Thyroid gland (tissue), 4 donors: Measurements from ENCODE around the gene SPATA20. TPM values are rescaled to one million over a fixed set of nuclear protein-coding genes. Genes with fewer than 3 reads are reported as not detected.

Experiments
- DNase-seq, 2 donors: peaks; one replicate each; pipeline ENCODE4 v3.0.0-alpha.2; 2019
- H3K27ac ChIP-seq, 3 donors: fragments of 200-600 bp; sonication (generic); 1 replicate in 2 of 3; 2 replicates in 1 of 3; pipeline ENCODE4 v1.5.1; 2016 to 2019; ENCODE audit warnings: mild to moderate bottlenecking in 1 of 3, moderate library complexity in 1 of 3
- H3K27me3 ChIP-seq: fragments of 200-600 bp; sonication (generic); one replicate; pipeline ENCODE4 v1.5.1; 2019
- H3K36me3 ChIP-seq, 2 donors: fragments of 200-600 bp; sonication (generic); one replicate each; pipeline ENCODE4 v1.5.1; 2016 to 2019
- H3K4me1 ChIP-seq, 2 donors: fragments of 200-600 bp; sonication (generic); one replicate each; pipeline ENCODE4 v1.5.1; 2017 to 2019
- H3K4me3 ChIP-seq, 3 donors: fragments of 200-600 bp; sonication (generic); replicated peaks in 1 of 3; 1 replicate in 2 of 3; 2 replicates in 1 of 3; pipeline ENCODE4 v1.5.1; 2016; ENCODE audit warnings: mild to moderate bottlenecking in 1 of 3
- H3K9me3 ChIP-seq: fragments of 200-600 bp; sonication (generic); one replicate; pipeline ENCODE4 v1.5.1; 2017
- POLR2A ChIP-seq, 2 donors: fragments of 450-650 bp; IDR thresholded peaks; one replicate each; pipeline ENCODE4 v1.6.1; 2017; ENCODE audit warnings: antibody characterized with exemption in 2 of 2, mild to moderate bottlenecking in 2 of 2, moderate library complexity in 1 of 2
- WGBS, 2 donors: methylation state at CpG; one replicate each; pipeline ENCODE4 v1.1.5; 2017; 5-methylcytosine and 5-hydroxymethylcytosine counted together
- intact Hi-C: fragments of 100-400 bp; cut with DNase I; formaldehyde crosslinking; loops from one replicate; pipeline ENCODE4 v1.15.1; 2023
- total RNA-seq, 4 donors: library from RNA; depleted of rRNA; stranded (reverse); fragments of >200 nt; gene quantifications; one replicate each; pipeline ENCODE4 v1.2.3, GENCODE V29; 2016
- TF ChIP-seq, protein P1 (sequence below), 6 experiments: fragments of 200-600 bp in 3 of 6; fragments of 450-650 bp in 3 of 6; sonication (generic) in 3 of 6; IDR thresholded peaks; one replicate each; pipeline ENCODE4 v1.5.1; 2016 to 2019; ENCODE audit warnings: antibody characterized with exemption in 6 of 6, mild to moderate bottlenecking in 2 of 6, inconsistent platforms in 1 of 6, moderate library complexity in 1 of 6

Gene SPATA20
- total RNA-seq, result 100 to 1,000 TPM in 3 of 4 donors, 10 to 100 TPM in 1; 94.9 to 177 (median 125) TPM

DNA sequence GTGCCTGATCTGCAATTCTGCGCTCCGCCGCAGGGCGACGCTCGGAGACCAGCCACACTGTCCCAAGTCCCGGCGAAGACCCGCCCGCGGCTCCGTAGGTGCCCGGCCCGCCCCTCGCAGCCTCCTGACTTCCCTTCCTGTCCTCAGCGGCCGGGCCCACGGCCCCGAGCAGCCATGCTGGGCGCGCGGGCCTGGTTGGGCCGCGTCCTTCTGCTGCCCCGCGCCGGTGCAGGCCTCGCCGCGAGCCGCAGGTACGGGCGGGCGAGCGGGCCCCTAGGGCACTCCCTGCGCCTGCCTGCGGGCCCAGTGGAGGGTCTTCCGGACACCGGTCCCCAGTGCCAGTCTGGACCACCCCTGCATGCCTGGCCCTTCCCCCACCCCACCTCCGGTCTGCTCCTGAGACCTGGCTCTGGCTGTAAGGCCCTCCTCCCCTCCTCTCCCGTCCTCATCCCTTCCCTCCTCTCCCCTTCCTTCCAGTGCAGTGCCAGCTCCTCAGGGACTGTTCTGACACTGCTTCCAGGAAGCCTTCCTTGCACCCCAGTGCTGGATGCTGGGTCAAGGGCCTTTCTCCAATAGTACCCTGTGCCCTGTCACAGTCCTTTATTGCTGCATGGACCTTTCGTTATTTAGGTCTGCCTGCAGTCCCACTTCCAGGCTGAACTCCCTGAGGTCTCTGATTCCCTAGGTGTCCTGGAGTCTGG, at the start of gene SPATA20:
SPATA20 (plus strand) TSS at position 140 of the 701 bp plus-strand sequence; CDS start at position 175, 35 bp downstream.
- TF ChIP-seq, protein P1, sequence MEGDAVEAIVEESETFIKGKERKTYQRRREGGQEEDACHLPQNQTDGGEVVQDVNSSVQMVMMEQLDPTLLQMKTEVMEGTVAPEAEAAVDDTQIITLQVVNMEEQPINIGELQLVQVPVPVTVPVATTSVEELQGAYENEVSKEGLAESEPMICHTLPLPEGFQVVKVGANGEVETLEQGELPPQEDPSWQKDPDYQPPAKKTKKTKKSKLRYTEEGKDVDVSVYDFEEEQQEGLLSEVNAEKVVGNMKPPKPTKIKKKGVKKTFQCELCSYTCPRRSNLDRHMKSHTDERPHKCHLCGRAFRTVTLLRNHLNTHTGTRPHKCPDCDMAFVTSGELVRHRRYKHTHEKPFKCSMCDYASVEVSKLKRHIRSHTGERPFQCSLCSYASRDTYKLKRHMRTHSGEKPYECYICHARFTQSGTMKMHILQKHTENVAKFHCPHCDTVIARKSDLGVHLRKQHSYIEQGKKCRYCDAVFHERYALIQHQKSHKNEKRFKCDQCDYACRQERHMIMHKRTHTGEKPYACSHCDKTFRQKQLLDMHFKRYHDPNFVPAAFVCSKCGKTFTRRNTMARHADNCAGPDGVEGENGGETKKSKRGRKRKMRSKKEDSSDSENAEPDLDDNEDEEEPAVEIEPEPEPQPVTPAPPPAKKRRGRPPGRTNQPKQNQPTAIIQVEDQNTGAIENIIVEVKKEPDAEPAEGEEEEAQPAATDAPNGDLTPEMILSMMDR (IDR thresholded peaks at IDR 0.05), result peak; percentile 98 to 100 (median 99)
- TF ChIP-seq POLR2A (IDR thresholded peaks at IDR 0.05), result peak; percentile 66 to 91
- peak within 1 kb of the TSS in 2 of 3 donors; percentile 38 to 56 for H3K4me3 ChIP-seq
- WGBS, 2 donors, result 6% methylated on average over 13 to 15 of the region's 42 CpGs
- peak within 1 kb of the TSS; percentile 76 to 90 (median 82) for H3K27ac ChIP-seq
- H3K36me3 ChIP-seq, result no peaks in the 10 kb centered on the region
- DNase-seq, result peak; percentile 96 to 97
- intact Hi-C loops, result loop anchor here (5.0 kb wide), 2 partner anchors 160 to 295 kb away; partner anchors contain the start of gene ANKRD40
- peaks cover 16 to 26% of the 10 kb centered on the region in 2 donors for H3K4me1 ChIP-seq
- H3K27me3 ChIP-seq, result no peaks in the 10 kb centered on the region
- no peaks in the 10 kb centered on the region for H3K9me3 ChIP-seq

DNA sequence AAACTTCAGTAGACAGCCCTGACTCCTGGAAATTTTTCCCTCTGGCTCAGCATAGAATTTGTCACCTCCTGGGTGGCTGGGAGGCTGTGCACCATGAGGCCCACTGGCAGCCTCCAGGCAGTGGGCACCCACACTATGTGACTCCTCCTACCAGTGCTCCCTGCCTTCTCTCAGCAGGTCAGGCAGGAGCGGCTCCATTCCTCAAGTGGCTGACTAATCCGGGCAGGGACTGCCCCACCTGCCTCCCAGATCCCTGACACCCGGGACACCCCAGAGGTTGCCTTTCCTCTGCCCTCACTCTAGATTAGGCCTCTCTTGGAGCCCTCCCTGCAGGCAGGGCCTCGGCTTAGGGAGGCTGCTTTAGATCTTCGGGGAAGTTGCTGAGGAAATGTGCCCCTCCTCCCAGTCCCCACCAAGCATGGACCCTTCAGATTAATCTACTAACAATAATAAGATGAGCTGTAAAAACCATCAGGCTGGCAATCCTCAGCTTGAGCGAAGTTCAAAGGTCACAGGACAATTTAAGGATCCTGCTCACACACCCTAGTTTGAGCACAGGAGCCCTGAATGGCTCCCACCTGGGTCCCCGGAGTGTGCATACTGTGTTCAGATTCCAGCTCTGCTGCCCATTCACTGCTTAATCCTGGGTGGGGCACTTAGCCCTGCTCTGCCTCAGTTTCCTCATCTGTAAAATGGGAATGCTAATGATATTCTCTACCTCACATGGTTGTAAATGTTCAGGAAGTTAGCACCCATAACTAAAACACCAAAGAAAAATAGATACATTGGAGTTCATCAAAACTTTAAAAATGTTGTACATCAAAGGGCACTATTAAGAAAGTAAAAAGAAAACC, 48.7 kb upstream of the SPATA20 start:
- no peak for DNase-seq
- intact Hi-C loops, result no loop called here
- no peaks in the 10 kb centered on the region for H3K36me3 ChIP-seq
- H3K4me3 ChIP-seq, result no peak overlapping the region
- no peaks in the 10 kb centered on the region for H3K4me1 ChIP-seq
- WGBS, 2 donors, result 68 to 73% methylated on average over 6 to 7 of the region's 7 CpGs
- H3K27me3 ChIP-seq, result no peaks in the 10 kb centered on the region
- no peaks in the 10 kb centered on the region for H3K9me3 ChIP-seq
- H3K27ac ChIP-seq, result no peak overlapping the region
- no peak for TF ChIP-seq POLR2A (IDR thresholded peaks at IDR 0.05)
- TF ChIP-seq, protein P1 (IDR thresholded peaks at IDR 0.05), result no peak

DNA sequence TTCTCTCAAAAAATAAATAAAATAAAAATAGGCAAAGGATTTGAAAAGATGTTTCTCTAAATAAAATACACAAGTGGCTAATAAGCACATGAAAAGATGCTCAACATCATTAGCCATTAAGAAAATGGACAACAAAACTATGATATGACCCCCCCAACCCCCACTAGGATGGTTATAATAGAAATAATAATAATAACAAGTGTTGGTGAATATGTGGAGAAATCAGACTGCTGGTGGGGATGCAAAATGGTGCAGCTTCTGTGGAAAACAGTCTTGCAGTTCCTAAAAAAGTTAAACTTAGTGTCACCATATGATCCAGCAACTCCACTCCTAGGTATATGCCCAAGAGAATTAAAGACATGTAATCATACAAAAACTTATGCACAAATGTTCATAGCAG, 47.7 kb upstream of the SPATA20 start:
- H3K36me3 ChIP-seq, result no peaks in the 10 kb centered on the region
- no peak overlapping the region for H3K4me3 ChIP-seq
- H3K27ac ChIP-seq, result no peak overlapping the region
- no peaks in the 10 kb centered on the region for H3K9me3 ChIP-seq
- no peak for DNase-seq
- no peaks in the 10 kb centered on the region for H3K4me1 ChIP-seq
- no peaks in the 10 kb centered on the region for H3K27me3 ChIP-seq
- TF ChIP-seq, protein P1 (IDR thresholded peaks at IDR 0.05), result no peak
- TF ChIP-seq POLR2A (IDR thresholded peaks at IDR 0.05), result no peak
- intact Hi-C loops, result no loop called here

DNA sequence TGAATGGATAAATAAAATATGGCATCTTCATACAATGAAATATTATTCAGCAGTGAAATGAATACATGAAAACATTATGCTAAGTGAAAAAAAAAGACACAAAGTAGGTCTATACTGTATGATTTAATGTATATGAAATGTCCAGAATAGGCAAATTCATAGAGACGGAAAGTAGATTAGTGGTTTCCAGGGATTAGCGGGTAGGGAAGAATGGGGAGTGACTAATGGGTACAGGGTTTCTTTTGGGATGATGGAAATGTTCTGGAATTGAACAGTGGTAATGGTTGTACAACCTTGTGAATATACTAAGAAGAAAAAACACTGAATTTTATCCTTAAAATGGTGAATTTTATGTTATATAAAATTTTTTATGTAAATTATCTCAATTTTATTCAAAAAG, 47.3 kb upstream of the SPATA20 start:
- Histone ChIP-seq H3K36me3 (no peaks in the 10 kb centered on the region), H3K9me3 (no peaks in the 10 kb centered on the region), H3K27ac (no peak overlapping the region), H3K4me1 (no peaks in the 10 kb centered on the region), H3K4me3 (no peak overlapping the region), H3K27me3 (no peaks in the 10 kb centered on the region)
- intact Hi-C loops, result no loop called here
- DNase-seq, result no peak
- WGBS, 2 donors, result 92 to 93% methylated on average over 2 of the region's 2 CpGs
- TF ChIP-seq POLR2A (IDR thresholded peaks at IDR 0.05), result no peak
- TF ChIP-seq, protein P1 (IDR thresholded peaks at IDR 0.05), result no peak

- no peaks in the 10 kb centered on the region for H3K27me3 ChIP-seq
- H3K4me1 ChIP-seq, result no peaks in the 10 kb centered on the region
- no peaks in the 10 kb centered on the region for H3K9me3 ChIP-seq
- no peak overlapping the region for H3K4me3 ChIP-seq
- no peak for TF ChIP-seq POLR2A (IDR thresholded peaks at IDR 0.05)
- TF ChIP-seq, protein P1 (IDR thresholded peaks at IDR 0.05), result peak in 4 of 6 experiments; percentile 17 to 54 (median 42)
- no peaks in the 10 kb centered on the region for H3K36me3 ChIP-seq
- intact Hi-C loops, result no loop called here
- peak in 1 of 2 donors; percentile 49 for DNase-seq
- WGBS, 2 donors, result 42 to 49% methylated on average over 5 of the region's 5 CpGs
- no peak overlapping the region for H3K27ac ChIP-seq
Measured at GRCh38 chr17:50501054-50501453, 45.9 kb upstream of the SPATA20 start.
